Lung microvascular endothelial cell (primary cell): Measurements from ENCODE around the gene LCN1. TPM values are rescaled to one million over a fixed set of nuclear protein-coding genes. Genes with fewer than 3 reads are reported as not detected.
"Not testable (repeated sequence)": the region's sequence is repeated elsewhere in the genome, so short reads cannot be mapped to it uniquely, and the experiment has no call there.

Source experiments
- DNase-seq, 2 donors: peaks; one replicate each; pipeline versions ENCODE4 v3.0.0 to v3.0.0-alpha.2; 2010; ENCODE audit warnings: low read depth in 2 of 2
- total RNA-seq: library from RNA; depleted of rRNA; stranded (reverse); fragments of >200 nt; gene quantifications from 2 replicates; pipeline ENCODE4 v1.2.1, GENCODE V29; 2014

Gene LCN1
- total RNA-seq, 1 donor from 2014 or later: not detected

- not testable (repeated sequence) for DNase-seq
Observed at GRCh38 chr9:135545646-135546176, 24.5 kb downstream of the LCN1 start, which contains the start of gene OBP2A. Gene OBP2A (plus strand): TSS chr9:135546126. CDS start chr9:135546181, 55 bp downstream.

DNA sequence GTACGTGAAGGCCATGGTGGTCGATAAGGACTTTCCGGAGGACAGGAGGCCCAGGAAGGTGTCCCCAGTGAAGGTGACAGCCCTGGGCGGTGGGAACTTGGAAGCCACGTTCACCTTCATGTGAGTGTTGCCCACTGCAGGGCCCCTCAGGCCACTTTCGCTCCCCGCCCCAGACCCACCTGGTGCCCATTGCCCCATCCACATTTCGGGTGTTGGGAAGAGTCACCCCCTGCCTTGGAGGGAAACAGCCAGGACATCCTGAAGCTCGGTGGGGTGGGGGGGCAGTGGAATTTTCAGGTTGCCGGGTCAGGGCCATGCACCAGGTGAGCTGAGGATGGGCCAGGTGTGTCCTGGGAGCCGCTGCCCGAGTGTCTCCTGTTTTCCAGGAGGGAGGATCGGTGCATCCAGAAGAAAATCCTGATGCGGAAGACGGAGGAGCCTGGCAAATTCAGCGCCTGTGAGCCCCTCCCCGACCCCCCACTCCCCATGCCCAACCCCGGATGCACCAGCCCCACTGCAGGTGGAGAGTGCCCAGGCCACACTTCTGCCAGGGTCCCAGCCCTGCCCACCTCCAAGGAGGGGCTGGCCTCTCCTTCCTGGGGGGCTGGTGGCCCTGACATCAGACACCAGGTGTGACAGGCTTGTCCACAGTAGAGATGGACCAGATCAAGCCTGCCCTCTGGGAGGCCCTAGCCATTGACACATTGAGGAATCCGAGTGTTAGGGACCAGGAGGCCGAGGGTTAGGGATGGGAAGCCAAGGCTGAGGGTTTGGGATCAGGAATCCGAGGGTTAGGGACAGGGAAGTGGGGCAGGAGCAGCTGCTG is 25.8 kb downstream of the LCN1 start:
- not testable (repeated sequence) for DNase-seq

GRCh38 chr9:135547756-135548736 is 26.8 kb downstream of the LCN1 start:
- DNase-seq: no peak

DNA sequence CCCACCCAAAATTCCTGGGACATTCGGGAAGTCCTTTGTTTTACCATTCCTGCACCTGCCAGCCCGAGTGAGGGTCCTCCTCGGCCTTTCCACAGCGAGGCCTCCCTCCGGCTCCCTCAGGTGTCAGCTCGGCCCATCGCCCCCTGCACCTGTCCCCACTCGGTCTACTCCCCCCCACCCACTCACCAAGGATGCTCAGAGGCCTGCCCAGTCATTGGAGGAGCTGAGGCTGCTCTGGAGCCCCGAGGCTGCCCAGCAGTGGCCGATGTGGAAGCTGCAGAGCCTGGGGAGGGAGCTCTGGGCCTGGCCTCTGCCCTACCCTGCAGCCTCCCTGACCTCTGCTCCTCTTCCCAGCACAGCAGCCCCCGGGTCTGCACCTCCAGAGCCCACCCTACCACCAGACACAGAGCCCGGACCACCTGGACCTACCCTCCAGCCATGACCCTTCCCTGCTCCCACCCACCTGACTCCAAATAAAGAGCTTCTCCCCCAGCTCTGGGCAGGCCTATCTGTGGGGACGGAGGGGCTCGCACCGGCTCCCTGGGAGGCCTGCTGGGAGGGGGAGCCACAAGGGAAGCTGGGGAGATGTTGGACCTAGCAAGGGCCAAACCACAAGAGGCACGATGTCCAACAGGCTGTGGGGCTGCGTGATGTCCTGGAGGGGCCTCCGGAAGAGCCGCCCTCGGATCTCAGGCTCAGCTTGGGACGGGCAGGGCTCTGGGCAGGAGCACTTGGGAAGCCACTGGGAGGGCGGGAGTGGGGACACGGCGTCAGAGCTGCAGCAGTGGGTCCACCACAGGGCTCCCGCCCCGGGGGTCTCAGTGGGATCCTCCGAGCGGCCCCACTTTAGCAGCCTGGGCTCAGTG is 28.5 kb downstream of the LCN1 start:
- not testable (repeated sequence) for DNase-seq

DNA sequence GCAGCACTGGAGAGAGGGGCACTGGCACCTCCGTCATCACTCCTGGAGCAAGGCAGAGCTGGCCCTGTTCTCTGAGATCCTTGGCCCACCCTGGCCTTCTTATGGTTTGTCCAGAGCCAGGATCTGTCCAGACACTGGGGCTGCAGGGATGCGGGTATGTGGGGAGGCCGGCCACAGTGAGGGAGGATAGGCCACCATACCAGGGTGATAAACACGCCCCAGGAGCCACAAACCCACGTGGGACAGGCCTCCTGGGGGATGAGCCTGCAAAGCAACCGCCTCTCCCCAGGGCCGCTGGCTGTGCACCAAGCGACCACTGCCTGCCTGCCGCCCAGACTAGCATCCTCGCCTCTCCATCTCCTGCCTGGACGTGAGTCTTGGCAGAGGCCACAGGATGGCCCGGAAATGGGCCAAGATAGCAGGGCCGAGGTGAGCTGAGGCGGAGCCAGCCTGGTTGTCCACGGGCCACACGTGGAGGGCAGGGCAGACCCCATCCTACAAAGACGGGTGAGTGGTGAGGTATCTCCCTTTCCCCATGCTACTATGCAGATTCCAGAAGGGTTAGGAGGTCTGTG is 29.2 kb downstream of the LCN1 start:
- no peak for DNase-seq

DNA sequence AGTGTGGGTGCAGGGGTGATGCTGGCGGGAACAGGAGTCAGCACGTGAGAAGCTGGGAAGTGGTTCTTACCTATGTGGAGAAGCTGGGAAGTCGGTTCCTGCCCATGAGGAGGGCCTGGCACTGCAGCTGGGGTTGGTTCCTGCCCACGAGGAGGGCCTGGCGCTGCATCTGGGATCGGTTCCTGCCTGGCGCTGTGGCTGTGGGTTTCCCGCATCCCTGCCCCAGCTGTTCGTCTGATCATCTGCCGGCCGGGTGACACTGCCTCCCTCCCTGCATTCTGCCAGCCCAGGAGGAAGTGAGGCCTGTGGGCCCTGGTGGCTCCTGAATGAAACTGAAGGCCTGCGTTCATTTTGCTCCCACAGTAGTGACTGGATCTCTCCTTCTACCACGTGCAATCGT is 29.8 kb downstream of the LCN1 start:
- no peak for DNase-seq

DNA sequence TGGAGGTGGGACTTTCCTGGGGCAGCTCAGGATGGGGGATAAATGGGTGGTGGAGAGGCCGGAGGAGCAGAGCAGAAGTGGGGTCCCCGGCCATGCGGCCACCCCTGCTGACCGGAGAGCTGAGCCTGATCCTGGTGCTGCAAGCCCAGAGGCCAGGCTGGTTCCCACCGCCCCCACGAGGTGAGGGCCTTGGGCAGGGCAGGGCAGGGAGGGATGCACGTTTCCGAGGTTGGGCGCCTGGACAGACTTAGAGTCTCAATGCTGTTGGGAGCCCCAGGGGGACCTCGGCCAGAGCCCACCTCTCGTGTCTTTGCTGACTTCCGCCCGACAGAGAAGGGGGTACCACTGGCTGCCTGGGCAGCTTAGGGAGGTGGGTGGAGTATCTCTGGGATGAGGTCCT is 30.2 kb downstream of the LCN1 start:
- DNase-seq: no peak

DNA sequence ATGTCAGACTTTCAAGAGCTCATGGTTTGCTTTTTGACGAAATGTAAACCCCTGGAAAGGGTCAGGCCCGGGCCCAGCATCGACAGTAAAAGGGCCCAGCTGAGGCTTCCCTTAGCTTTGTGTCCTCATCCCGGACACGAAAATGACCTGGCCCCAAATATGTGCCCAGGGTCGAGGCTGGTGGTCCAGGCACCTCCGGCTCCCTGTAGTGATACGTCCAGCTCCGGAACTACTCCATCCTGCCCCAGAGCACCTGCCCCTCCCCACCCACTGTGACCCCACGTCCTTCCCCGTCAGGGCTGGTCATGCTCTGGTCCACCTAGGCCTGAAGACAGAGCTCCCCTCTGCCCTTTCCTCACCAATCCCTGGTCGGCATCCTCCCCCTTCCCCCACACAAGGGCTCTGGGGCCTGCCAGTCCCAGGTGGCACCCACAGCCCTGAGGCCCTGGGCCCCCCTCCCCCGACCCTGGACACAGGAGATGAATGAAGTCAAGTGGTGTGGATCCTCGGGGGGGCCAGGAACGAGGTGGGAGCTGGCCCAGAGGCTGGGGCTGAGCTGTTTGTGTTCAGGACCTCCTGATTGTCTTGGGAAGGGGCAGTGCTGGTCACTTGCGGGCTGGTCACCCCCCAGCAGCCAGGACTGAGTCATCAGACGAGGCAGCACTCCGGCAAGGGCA is 30.9 kb downstream of the LCN1 start:
- DNase-seq: no peak

DNA sequence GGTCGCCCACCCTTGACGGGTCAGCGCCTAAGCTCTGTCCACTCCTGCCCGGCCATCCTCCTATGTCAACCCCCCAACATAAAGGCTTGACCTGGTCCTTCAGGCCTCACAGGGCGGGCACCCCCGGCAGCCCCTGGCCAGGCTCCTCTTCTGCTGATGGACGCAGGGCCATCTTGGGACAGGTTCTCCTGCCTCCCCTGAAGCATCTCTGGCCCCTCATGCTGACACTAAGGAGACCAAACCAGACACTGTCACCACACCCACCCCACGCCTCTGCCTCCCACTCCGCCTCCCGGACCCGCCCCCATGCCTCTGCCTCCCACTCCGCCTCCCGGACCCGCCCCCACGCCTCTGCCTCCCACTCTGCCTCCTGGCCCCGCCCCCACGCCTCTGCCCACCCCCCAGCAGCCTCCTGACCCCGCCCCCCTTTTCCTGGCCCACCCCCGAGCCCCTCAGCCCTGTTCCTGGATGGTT is 31.5 kb downstream of the LCN1 start:
- DNase-seq: no peak

DNA sequence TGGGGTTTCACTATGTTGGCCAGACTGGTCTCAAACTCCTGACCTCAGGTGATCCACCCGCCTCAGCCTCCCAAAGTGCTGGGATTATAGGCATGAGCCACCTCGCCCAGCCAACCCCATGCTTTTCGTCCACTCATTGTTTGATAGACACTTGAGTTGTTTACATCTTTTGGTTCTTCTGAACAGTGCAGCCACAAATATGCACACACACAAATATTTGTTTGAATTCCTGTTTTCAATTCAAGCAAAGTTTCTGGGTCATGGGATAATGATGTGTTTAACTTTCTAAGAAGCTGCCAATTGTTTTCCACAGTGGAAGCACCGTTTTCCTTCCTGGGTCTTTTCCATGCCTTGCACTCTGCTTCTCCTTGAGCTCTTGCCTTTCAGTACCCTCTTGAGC is 33.5 kb downstream of the LCN1 start:
- no peak for DNase-seq

GRCh38 chr9:135555203-135555602 is 34.0 kb downstream of the LCN1 start:
- DNase-seq: no peak

GRCh38 chr9:135555910-135556309 is 34.7 kb downstream of the LCN1 start:
- no peak for DNase-seq

DNA sequence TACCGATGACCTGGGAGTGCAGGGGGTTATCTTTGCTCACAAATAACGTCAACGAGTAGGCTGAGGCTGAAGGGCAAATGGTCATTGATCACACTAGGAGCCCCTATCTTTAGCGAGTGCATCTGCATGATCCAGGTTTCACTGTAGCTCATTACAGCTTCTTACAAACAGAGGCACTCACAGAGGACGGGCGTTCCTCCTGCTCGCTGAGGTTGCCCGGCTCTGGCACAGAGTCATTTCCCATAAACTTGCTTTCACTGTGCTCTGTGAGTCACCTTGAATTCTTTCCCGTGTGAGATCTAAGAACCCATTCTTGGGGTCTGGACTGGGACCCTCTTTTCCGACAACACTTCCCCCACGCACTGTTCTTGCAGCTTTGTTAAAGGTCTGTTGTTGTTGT is 38.4 kb downstream of the LCN1 start:
- DNase-seq: no peak

- no peak for DNase-seq
Observed at GRCh38 chr9:135561391-135562234, 40.4 kb downstream of the LCN1 start, which contains the start of gene PAEP. Gene PAEP (plus strand): TSS chr9:135561756.

GRCh38 chr9:135562235-135562745 is 41.0 kb downstream of the LCN1 start:
- no peak for DNase-seq

- no peak for DNase-seq
Observed at GRCh38 chr9:135563039-135563476, 41.8 kb downstream of the LCN1 start.

- DNase-seq: no peak
Observed at GRCh38 chr9:135563858-135564257, 42.6 kb downstream of the LCN1 start.

- no peak for DNase-seq
Observed at GRCh38 chr9:135565141-135565628, 43.9 kb downstream of the LCN1 start.
